Astrocyte (in vitro differentiated cells and primary cell): Measurements from ENCODE around the gene UBE2V1. TPM values are rescaled to one million over a fixed set of nuclear protein-coding genes. Genes with fewer than 3 reads are reported as not detected.
A peak's percentile ranks its signal among the peaks of the same experiment; 100 is the strongest.

Experiments used
- DNase-seq: peaks from one replicate; pipeline ENCODE4 v3.0.0-alpha.2; 2010; ENCODE audit warnings: low read depth
- FAIRE-seq: peaks from 2 replicates; lab custom pipeline; 2011; peaks lifted over from hg19 to GRCh38; lab: Jason Lieb, UNC
- H2AFZ ChIP-seq: 2 replicates; pipeline ENCODE4 v1.6.0; 2012; ENCODE audit warnings: low read depth, low read length, inconsistent platforms
- H3K27ac ChIP-seq: 2 replicates; pipeline ENCODE4 v1.5.1; 2011; ENCODE audit warnings: low read depth, low read length, inconsistent platforms
- H3K27me3 ChIP-seq: 2 replicates; pipeline ENCODE4 v1.6.0; 2011; ENCODE audit warnings: low read length, inconsistent platforms; ENCODE audit not compliant: insufficient read depth
- H3K36me3 ChIP-seq: 2 replicates; pipeline ENCODE4 v1.5.1; 2011; ENCODE audit warnings: low read length, inconsistent platforms; ENCODE audit not compliant: insufficient read depth
- H3K4me1 ChIP-seq: 2 replicates; pipeline ENCODE4 v1.5.1; 2011; ENCODE audit warnings: low read length, inconsistent platforms; ENCODE audit not compliant: insufficient read depth
- H3K4me2 ChIP-seq: 2 replicates; pipeline ENCODE4 v1.6.0; 2012; ENCODE audit warnings: low read length, inconsistent platforms
- H3K4me3 ChIP-seq: 2 replicates; pipeline ENCODE4 v1.5.1; 2011; ENCODE audit warnings: low read depth, mild to moderate bottlenecking, low read length, inconsistent platforms; ENCODE audit not compliant: insufficient read depth
- H3K79me2 ChIP-seq: 2 replicates; pipeline ENCODE4 v1.6.0; 2012; ENCODE audit warnings: mild to moderate bottlenecking, low read length, inconsistent platforms; ENCODE audit not compliant: insufficient read depth
- H3K9ac ChIP-seq: 2 replicates; pipeline ENCODE4 v1.6.0; 2012; ENCODE audit warnings: mild to moderate bottlenecking, low read length, inconsistent platforms
- H3K9me3 ChIP-seq: 2 replicates; pipeline ENCODE4 v1.5.1; 2012; ENCODE audit warnings: low read depth, mild to moderate bottlenecking, low read length, inconsistent platforms; ENCODE audit not compliant: insufficient read depth
- H4K20me1 ChIP-seq: 2 replicates; pipeline ENCODE4 v1.6.0; 2012; ENCODE audit warnings: low read length, inconsistent platforms; ENCODE audit not compliant: insufficient read depth
- H3K27ac Mint-ChIP-seq: one replicate; pipeline ENCODE4 v1.8.0; 2021; ENCODE audit warnings: mild to moderate bottlenecking, mixed read lengths; ENCODE audit not compliant: unreplicated experiment
- H3K27me3 Mint-ChIP-seq: one replicate; pipeline ENCODE4 v1.8.0; 2021; ENCODE audit warnings: low read depth, mixed read lengths; ENCODE audit not compliant: unreplicated experiment
- H3K36me3 Mint-ChIP-seq: one replicate; pipeline ENCODE4 v1.8.0; 2021; ENCODE audit warnings: low read depth, mixed read lengths; ENCODE audit not compliant: unreplicated experiment
- H3K4me1 Mint-ChIP-seq: one replicate; pipeline ENCODE4 v1.8.0; 2021; ENCODE audit warnings: low read depth, mixed read lengths; ENCODE audit not compliant: unreplicated experiment
- H3K4me3 Mint-ChIP-seq: one replicate; pipeline ENCODE4 v1.8.0; 2021; ENCODE audit warnings: mild to moderate bottlenecking, moderate library complexity, mixed read lengths; ENCODE audit not compliant: unreplicated experiment
- H3K9me3 Mint-ChIP-seq: one replicate; pipeline ENCODE4 v1.8.0; 2021; ENCODE audit warnings: mild to moderate bottlenecking, mixed read lengths; ENCODE audit not compliant: unreplicated experiment
- CTCF ChIP-seq: IDR thresholded peaks from 2 replicates; pipeline ENCODE4 v1.5.1; 2011; ENCODE audit warnings: low read depth, mild to moderate bottlenecking, inconsistent platforms, low read length, moderate library complexity; ENCODE audit not compliant: insufficient read depth
- EZH2 ChIP-seq: IDR thresholded peaks from 2 replicates; pipeline ENCODE4 v1.6.1; 2012; ENCODE audit warnings: mild to moderate bottlenecking, low read length, inconsistent platforms; ENCODE audit not compliant: insufficient read depth
- total RNA-seq: library from RNA; stranded (reverse); gene quantifications from 2 replicates; pipeline ENCODE4 v1.2.1, GENCODE V29; 2021

Gene UBE2V1
- total RNA-seq, 1 donor from 2014 or later, result 139 TPM

GRCh38 chr20:50127587-50128519 lies 14.9 kb upstream of the UBE2V1 start:
- no peak for DNase-seq
- H3K9me3 Mint-ChIP-seq, result peaks cover 2% of the 10 kb centered on the region
- peaks cover 45% of the 10 kb centered on the region for H3K36me3 Mint-ChIP-seq
- H3K27me3 ChIP-seq, result no peaks in the 10 kb centered on the region
- TF ChIP-seq CTCF (no peak), EZH2 (no peak)
- no peak overlapping the region for H3K4me2 ChIP-seq
- H3K4me3 Mint-ChIP-seq, result no peak overlapping the region
- H3K9ac ChIP-seq, result no peak overlapping the region
- no peak overlapping the region for H3K4me3 ChIP-seq
- no peak for FAIRE-seq
- H3K9me3 ChIP-seq, result no peaks in the 10 kb centered on the region
- peaks cover 45% of the 10 kb centered on the region for H3K36me3 ChIP-seq
- H3K27me3 Mint-ChIP-seq, result no peaks in the 10 kb centered on the region
- no peak overlapping the region for H3K27ac ChIP-seq
- H2AFZ ChIP-seq, result no peak overlapping the region
- H3K79me2 ChIP-seq, result peaks cover 24% of the 10 kb centered on the region
- peaks cover 13% of the 10 kb centered on the region for H3K4me1 Mint-ChIP-seq
- no peak overlapping the region for H3K27ac Mint-ChIP-seq
- H4K20me1 ChIP-seq, result peaks cover 49% of the 10 kb centered on the region
- peaks cover 14% of the 10 kb centered on the region for H3K4me1 ChIP-seq

GRCh38 chr20:50126662-50127061 lies 13.7 kb upstream of the UBE2V1 start:
- FAIRE-seq (no peak), DNase-seq (no peak)
- H3K27ac Mint-ChIP-seq, result no peak overlapping the region
- peaks cover 47% of the 10 kb centered on the region for H3K36me3 Mint-ChIP-seq
- peaks cover 17% of the 10 kb centered on the region for H3K79me2 ChIP-seq
- peaks cover 13% of the 10 kb centered on the region for H3K4me1 Mint-ChIP-seq
- H3K9me3 Mint-ChIP-seq, result peaks cover 2% of the 10 kb centered on the region
- no peaks in the 10 kb centered on the region for H3K9me3 ChIP-seq
- H3K9ac ChIP-seq, result no peak overlapping the region
- peaks cover 14% of the 10 kb centered on the region for H3K4me1 ChIP-seq
- no peak overlapping the region for H3K4me2 ChIP-seq
- H3K4me3 ChIP-seq, result no peak overlapping the region
- H3K27ac ChIP-seq, result no peak overlapping the region
- peaks cover 38% of the 10 kb centered on the region for H4K20me1 ChIP-seq
- peaks cover 39% of the 10 kb centered on the region for H3K36me3 ChIP-seq
- H3K27me3 Mint-ChIP-seq, result no peaks in the 10 kb centered on the region
- no peaks in the 10 kb centered on the region for H3K27me3 ChIP-seq
- H3K4me3 Mint-ChIP-seq, result no peak overlapping the region
- no peak overlapping the region for H2AFZ ChIP-seq
- TF ChIP-seq CTCF (no peak), EZH2 (no peak)

- Mint-ChIP-seq H3K4me3 (no peak overlapping the region), H3K27ac (peak overlapping the region; percentile 78), H3K4me1 (peaks cover 3% of the 10 kb centered on the region), H3K27me3 (no peaks in the 10 kb centered on the region), H3K9me3 (peaks cover 2% of the 10 kb centered on the region), H3K36me3 (peaks cover 38% of the 10 kb centered on the region)
- Histone ChIP-seq H3K4me2 (no peak overlapping the region), H4K20me1 (peaks cover 26% of the 10 kb centered on the region), H3K4me3 (no peak overlapping the region), H3K4me1 (peaks cover 5% of the 10 kb centered on the region), H3K79me2 (peaks cover 17% of the 10 kb centered on the region), H3K9me3 (no peaks in the 10 kb centered on the region), H3K36me3 (peaks cover 39% of the 10 kb centered on the region), H3K9ac (no peak overlapping the region), H3K27me3 (no peaks in the 10 kb centered on the region), H3K27ac (no peak overlapping the region), H2AFZ (no peak overlapping the region)
- FAIRE-seq, result no peak
- TF ChIP-seq CTCF (no peak), EZH2 (no peak)
- no peak for DNase-seq
Observed at GRCh38 chr20:50125279-50125678, 12.3 kb upstream of the UBE2V1 start.
